DND-41 (cell line): Measurements from ENCODE around the gene COL8A2.

Experiments
- ATAC-seq: fragments of 200-7000 bp; cut with Tn5 transposase; 3 replicates; pipeline ENCODE4 v1.9.1; 2021; ENCODE audit warnings: low read depth; ENCODE audit not compliant: insufficient read depth
- DNase-seq: peaks from one replicate; pipeline ENCODE4 v3.0.0-alpha.2; 2020
- H2AFZ ChIP-seq: 2 replicates; pipeline ENCODE4 v1.6.0; 2012; ENCODE audit warnings: low read depth, low read length
- H3K27ac ChIP-seq: 2 replicates; pipeline ENCODE4 v1.5.1; 2012; ENCODE audit warnings: low read length, inconsistent platforms
- H3K27me3 ChIP-seq: fragments of 200-600 bp; sonication (generic); 2 replicates; pipeline ENCODE4 v1.6.0; 2012; ENCODE audit warnings: low read length, mild to moderate bottlenecking, inconsistent platforms; ENCODE audit not compliant: insufficient read depth, poor library complexity
- H3K36me3 ChIP-seq: 2 replicates; pipeline ENCODE4 v1.5.1; 2012; ENCODE audit warnings: low read length, inconsistent platforms; ENCODE audit not compliant: insufficient read depth
- H3K4me1 ChIP-seq: 2 replicates; pipeline ENCODE4 v1.5.1; 2012; ENCODE audit warnings: mild to moderate bottlenecking, low read length; ENCODE audit not compliant: insufficient read depth
- H3K4me2 ChIP-seq: 2 replicates; pipeline ENCODE4 v1.6.0; 2012; ENCODE audit warnings: mild to moderate bottlenecking, moderate library complexity, low read length, inconsistent platforms; ENCODE audit not compliant: insufficient read depth
- H3K4me3 ChIP-seq, 2 experiments: fragments of 200-600 bp in 1 of 2; shearing (Covaris generic) in 1 of 2; 2 replicates each; pipeline ENCODE4 v1.5.1; 2012 to 2016; ENCODE audit warnings: inconsistent platforms in 2 of 2, low read length in 2 of 2, mild to moderate bottlenecking in 2 of 2, low read depth in 1 of 2, moderate library complexity in 1 of 2
- H3K79me2 ChIP-seq: 2 replicates; pipeline ENCODE4 v1.6.0; 2012; ENCODE audit warnings: low read length, inconsistent platforms; ENCODE audit not compliant: insufficient read depth
- H3K9ac ChIP-seq: 2 replicates; pipeline ENCODE4 v1.6.0; 2012; ENCODE audit warnings: low read depth, mild to moderate bottlenecking, inconsistent platforms, low read length, moderate library complexity
- H3K9me3 ChIP-seq: 2 replicates; pipeline ENCODE4 v1.5.1; 2012; ENCODE audit warnings: low read length, moderate library complexity, mild to moderate bottlenecking, inconsistent platforms; ENCODE audit not compliant: insufficient read depth, severe bottlenecking
- H4K20me1 ChIP-seq: 2 replicates; pipeline ENCODE4 v1.6.0; 2012; ENCODE audit warnings: low read length; ENCODE audit not compliant: insufficient read depth
- EZH2 ChIP-seq: IDR thresholded peaks from 3 replicates; pipeline ENCODE4 v1.6.1; 2012; ENCODE audit warnings: borderline replicate concordance, low read depth, mild to moderate bottlenecking, moderate library complexity, low read length, inconsistent platforms; ENCODE audit not compliant: severe bottlenecking
- TF ChIP-seq, protein P1 (sequence below): IDR thresholded peaks from 2 replicates; pipeline ENCODE4 v1.5.1; 2012; ENCODE audit warnings: borderline replicate concordance, low read length, moderate library complexity, mild to moderate bottlenecking; ENCODE audit not compliant: poor library complexity, severe bottlenecking; ENCODE audit errors: extremely low read depth

The COL8A2 gene

GRCh38 chr1:36166938-36167905 lies 42.2 kb upstream of the COL8A2 start:
- no peak for TF ChIP-seq EZH2
- TF ChIP-seq, protein P1, sequence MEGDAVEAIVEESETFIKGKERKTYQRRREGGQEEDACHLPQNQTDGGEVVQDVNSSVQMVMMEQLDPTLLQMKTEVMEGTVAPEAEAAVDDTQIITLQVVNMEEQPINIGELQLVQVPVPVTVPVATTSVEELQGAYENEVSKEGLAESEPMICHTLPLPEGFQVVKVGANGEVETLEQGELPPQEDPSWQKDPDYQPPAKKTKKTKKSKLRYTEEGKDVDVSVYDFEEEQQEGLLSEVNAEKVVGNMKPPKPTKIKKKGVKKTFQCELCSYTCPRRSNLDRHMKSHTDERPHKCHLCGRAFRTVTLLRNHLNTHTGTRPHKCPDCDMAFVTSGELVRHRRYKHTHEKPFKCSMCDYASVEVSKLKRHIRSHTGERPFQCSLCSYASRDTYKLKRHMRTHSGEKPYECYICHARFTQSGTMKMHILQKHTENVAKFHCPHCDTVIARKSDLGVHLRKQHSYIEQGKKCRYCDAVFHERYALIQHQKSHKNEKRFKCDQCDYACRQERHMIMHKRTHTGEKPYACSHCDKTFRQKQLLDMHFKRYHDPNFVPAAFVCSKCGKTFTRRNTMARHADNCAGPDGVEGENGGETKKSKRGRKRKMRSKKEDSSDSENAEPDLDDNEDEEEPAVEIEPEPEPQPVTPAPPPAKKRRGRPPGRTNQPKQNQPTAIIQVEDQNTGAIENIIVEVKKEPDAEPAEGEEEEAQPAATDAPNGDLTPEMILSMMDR = no peak
- H3K9ac ChIP-seq = no peak overlapping the region
- no peak for DNase-seq
- no peak overlapping the region for H2AFZ ChIP-seq
- H4K20me1 ChIP-seq = peaks cover 51% of the 10 kb centered on the region
- peaks cover 77% of the 10 kb centered on the region for H3K79me2 ChIP-seq
- no peak for ATAC-seq
- H3K4me2 ChIP-seq = no peak overlapping the region
- H3K27ac ChIP-seq = no peak overlapping the region
- H3K9me3 ChIP-seq = no peaks in the 10 kb centered on the region
- no peaks in the 10 kb centered on the region for H3K27me3 ChIP-seq
- H3K36me3 ChIP-seq = peaks cover 46% of the 10 kb centered on the region
- H3K4me3 ChIP-seq = no peak overlapping the region
- peaks cover under 1% of the 10 kb centered on the region; the same call in 1 of the 2 replicates for H3K4me1 ChIP-seq

GRCh38 chr1:36166136-36166535 lies 41.1 kb upstream of the COL8A2 start:
- H3K27ac ChIP-seq = no peak overlapping the region
- peaks cover 46% of the 10 kb centered on the region for H3K36me3 ChIP-seq
- no peaks in the 10 kb centered on the region for H3K9me3 ChIP-seq
- peaks cover 11% of the 10 kb centered on the region for H3K4me1 ChIP-seq
- no peak for DNase-seq
- no peak overlapping the region for H3K4me2 ChIP-seq
- no peak for ATAC-seq
- H3K79me2 ChIP-seq = peaks cover 88% of the 10 kb centered on the region
- H3K4me3 ChIP-seq = no peak overlapping the region
- no peak overlapping the region for H2AFZ ChIP-seq
- no peak overlapping the region for H3K9ac ChIP-seq
- no peak for TF ChIP-seq EZH2
- TF ChIP-seq, protein P1 = no peak
- H3K27me3 ChIP-seq = no peaks in the 10 kb centered on the region
- peaks cover 52% of the 10 kb centered on the region for H4K20me1 ChIP-seq

- H3K9me3 ChIP-seq = no peaks in the 10 kb centered on the region
- no peak overlapping the region for H3K4me2 ChIP-seq
- DNase-seq = no peak
- TF ChIP-seq, protein P1 = no peak
- TF ChIP-seq EZH2 = no peak
- no peak overlapping the region for H3K4me3 ChIP-seq
- no peaks in the 10 kb centered on the region for H3K27me3 ChIP-seq
- no peak for ATAC-seq
- H3K4me1 ChIP-seq = peaks cover 21% of the 10 kb centered on the region
- no peak overlapping the region for H3K9ac ChIP-seq
- H3K27ac ChIP-seq = no peak overlapping the region
- no peak overlapping the region for H2AFZ ChIP-seq
- peaks cover 39% of the 10 kb centered on the region for H3K36me3 ChIP-seq
- peaks cover 44% of the 10 kb centered on the region for H4K20me1 ChIP-seq
- H3K79me2 ChIP-seq = peaks cover 93% of the 10 kb centered on the region
Measured at GRCh38 chr1:36165145-36165544, 40.1 kb upstream of the COL8A2 start.
